ENCODE data around the gene FAF1.

The FAF1 gene

GRCh38 chr1:50633465-50633864 lies 326.6 kb downstream of the FAF1 start:
- no peak for DNase-seq (ENCODE audit: low read depth)

DNA sequence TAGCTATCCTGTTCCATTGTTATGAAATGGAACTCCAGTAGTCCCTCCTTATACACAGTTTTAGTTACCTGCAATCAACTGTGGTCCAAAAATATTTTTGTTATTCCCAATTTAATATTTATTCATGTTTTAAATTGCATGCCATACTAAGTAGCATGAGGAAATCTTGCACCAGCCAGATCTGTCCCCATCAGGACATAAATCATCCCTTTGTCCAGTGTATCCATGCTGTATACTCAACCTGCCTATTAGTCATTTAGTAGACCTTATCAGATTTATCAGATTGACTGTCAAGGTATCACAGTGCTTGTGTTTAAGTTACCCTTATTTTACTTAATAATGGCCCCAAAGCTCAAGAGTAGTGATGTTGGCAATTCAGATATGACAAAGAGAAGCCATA lies 328.9 kb downstream of the FAF1 start:
- no peak for DNase-seq (ENCODE audit: low read depth)

GRCh38 chr1:50622259-50622658 lies 337.8 kb downstream of the FAF1 start:
- no peak for DNase-seq (ENCODE audit: low read depth)

GRCh38 chr1:50620680-50621329 lies 339.3 kb downstream of the FAF1 start:
- no peak for DNase-seq (ENCODE audit: low read depth)

DNA sequence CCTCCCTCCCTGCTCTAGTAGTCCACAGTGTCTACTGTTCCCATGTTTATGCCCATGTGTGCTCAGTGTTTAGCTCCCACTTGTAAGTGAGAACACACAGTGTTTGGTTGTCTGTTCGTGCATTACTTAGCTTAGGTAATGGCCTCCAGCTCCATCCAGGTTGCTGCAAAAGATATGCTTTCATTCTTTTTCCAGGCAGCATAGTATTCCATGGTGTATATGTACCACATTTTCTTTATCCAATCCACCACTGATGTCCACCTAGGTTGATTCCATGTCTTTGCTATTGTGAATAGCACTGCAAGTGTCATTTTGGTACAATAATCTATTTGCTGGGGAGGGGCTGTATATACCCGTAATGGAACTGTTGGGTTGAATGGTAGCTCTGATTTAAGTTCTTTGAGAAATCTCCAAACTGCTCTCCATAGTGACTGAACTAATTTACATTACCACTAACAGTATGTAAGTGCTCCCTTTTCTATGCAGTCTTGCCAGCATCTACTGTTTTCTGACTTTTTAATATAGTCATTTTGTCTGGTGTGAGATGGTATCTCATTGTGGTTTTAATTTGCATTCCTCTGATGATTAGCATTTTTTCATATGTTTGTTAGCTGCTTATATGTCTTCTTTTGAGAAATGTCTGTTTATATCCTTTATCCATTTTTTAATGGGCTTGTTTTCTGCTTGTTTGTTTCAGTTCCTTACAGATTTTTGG lies 344.9 kb downstream of the FAF1 start:
- no peak for DNase-seq (ENCODE audit: low read depth)

- DNase-seq (ENCODE audit: low read depth): no peak
These were observed 348.4 kb downstream of the FAF1 start for GRCh38 chr1:50611675-50612074.

- DNase-seq (ENCODE audit: low read depth): no peak
These were observed 349.5 kb downstream of the FAF1 start for GRCh38 chr1:50610563-50610962.

GRCh38 chr1:50609508-50609907 lies 350.6 kb downstream of the FAF1 start:
- no peak for DNase-seq (ENCODE audit: low read depth)

DNA sequence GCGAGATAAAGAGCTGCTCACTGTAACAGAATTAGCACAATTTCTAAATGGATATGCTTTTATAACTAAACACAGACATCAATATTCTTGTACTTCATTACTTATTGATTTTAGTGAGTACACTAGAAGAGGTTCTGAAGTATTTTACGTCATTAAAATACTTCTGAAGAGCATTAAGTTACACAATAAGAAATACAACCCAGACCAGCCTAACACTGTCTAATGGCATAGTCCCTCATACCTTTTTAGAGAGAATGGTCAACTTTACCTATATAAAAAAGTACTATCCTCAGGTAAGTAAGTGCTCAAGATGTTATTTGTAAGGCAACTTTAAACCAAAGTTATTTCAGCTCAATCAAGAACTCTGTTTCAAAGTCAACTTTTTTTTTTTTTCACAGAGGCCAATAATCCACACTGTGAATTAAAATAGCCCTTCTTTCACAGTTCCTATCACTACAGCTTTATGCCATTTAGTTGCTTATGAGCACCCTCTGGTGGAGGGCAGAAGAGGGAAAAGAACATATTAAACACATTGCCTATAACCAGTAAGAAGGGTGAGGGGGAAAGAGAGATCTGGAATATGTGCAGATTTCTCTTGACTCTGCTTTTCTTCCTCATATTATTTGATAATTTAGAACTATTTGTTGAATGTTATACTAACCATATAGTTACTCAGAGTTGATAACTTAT lies 354.7 kb downstream of the FAF1 start:
- no peak for DNase-seq (ENCODE audit: low read depth)

DNA sequence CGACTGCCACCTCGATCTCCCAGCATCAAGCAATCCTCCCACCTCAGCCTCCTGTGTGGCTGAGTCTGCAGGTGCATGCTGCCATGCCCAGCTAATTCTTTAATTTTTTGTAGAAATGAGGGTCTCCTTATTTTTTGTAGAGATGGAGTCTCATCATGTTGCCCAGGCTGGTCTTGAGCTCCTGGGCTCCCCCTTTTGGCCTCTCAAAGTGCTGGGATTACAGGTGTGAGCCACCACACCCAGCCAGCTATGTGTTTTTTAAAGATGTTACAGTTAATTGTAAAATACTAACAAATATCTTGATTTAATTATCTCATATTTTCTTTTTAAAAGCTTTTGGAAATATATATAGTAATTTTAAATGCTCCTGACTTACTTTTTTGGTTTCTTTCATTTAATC lies 355.5 kb downstream of the FAF1 start:
- no peak for DNase-seq (ENCODE audit: low read depth)

DNA sequence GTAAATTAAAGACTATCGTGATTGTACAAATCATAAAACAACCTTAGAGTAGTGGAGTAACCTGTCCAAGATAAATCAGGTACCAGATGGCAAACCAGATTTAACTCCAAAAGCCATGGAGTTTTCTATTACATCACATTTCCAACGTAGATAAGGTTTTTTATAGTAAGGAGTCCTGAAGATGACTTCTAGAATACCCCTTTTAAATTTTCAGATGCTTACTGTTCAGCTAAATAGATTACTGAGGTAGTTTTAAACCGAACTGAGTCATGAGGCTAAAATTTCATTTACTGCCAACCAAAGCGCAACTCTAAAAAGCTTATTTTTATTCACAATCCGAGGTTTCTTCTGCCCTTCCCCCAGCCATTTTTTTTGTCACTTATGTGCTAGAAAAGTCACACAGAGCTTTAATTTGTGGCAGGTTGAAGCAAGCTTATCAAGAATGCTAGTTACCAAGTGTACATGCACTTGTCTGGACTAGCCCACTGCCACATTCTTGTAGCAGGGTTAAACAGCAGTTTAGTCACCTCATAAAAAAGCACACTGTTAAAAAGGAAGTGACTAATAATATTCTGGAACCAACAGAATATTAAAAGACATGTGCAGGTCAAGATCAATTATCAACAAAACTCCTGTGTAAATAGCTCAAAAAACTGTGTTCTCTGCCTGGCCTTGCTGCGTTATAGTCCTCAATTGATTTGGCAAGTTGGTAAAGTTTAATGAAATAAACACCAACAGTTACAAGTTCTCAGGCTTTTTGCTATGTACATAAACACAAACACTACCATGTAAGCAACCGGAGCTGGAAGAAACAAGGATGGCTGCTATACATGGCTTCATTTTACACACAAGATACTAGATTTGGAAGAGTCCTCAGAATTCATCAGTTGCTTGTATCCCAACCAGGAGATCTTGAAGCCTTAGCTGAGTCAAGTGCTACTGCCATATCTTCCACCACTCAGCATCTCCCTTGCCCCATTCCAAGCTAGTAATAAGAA lies 356.5 kb downstream of the FAF1 start:
- no peak for DNase-seq (ENCODE audit: low read depth)

DNA sequence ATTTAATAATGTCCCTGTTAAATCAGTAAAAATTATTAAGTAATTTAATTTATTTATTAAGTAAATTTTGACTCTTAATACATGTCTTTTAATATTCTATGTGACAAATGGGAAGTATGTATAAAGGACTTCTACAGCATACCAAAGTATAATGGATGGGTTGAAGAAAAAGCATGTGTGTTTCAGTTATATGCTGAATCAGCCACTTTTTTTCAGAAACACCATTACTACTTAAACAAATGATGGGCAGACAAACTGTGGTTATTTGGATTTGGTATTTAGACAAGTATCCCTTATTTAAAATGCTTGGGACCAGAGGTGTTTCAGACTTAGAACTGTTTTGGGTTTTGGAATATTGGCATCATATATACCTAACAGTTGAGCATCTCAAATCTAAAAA lies 360.5 kb downstream of the FAF1 start:
- DNase-seq (ENCODE audit: low read depth): no peak

DNA sequence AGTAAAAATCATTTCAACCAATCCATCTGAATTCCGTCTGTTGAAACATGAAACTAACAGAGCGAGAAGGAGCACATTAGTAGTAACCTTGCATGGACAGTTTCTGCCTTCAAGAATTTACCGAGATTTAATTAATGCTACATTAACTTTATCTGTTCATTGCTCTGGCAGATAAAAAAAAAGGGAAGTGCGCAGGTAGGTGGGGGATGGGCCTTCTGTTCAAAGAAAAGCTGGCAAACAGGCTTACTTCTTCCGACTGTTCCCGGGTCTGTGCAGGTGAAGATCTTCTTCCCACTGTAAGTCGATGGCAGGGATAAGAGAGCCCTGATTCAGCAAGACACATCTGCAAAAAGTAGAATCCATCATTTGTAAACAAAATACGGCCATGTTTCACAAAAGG lies 364.2 kb downstream of the FAF1 start:
- DNase-seq (ENCODE audit: low read depth): no peak

GRCh38 chr1:50593515-50593914 lies 366.6 kb downstream of the FAF1 start:
- DNase-seq (ENCODE audit: low read depth): no peak

DNA sequence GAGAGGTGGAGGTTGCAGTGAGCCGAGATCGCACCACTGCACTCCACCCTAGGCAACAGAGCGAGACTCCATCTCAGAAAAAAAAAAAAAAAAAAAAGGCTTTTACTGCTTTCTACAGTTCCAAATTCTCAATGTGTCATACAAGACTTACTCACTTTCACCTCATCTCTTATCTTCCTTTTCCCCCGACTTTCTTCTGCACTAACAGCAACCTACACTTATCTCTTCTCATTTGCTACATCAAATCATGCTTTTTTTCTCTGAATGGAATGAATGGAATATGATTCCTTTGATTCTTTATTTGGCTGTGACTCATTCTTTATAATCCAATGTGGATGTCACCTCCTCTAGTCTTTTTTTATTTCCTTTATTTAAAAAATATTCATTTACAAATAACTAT lies 368.5 kb downstream of the FAF1 start:
- no peak for DNase-seq (ENCODE audit: low read depth)

- DNase-seq (ENCODE audit: low read depth): no peak
These were observed 377.7 kb downstream of the FAF1 start for GRCh38 chr1:50582346-50582745.

GRCh38 chr1:50570066-50570468 lies 390.0 kb downstream of the FAF1 start:
- no peak for DNase-seq (ENCODE audit: low read depth)

- DNase-seq (ENCODE audit: low read depth): no peak
These were observed 391.3 kb downstream of the FAF1 start for GRCh38 chr1:50568782-50569181.

DNA sequence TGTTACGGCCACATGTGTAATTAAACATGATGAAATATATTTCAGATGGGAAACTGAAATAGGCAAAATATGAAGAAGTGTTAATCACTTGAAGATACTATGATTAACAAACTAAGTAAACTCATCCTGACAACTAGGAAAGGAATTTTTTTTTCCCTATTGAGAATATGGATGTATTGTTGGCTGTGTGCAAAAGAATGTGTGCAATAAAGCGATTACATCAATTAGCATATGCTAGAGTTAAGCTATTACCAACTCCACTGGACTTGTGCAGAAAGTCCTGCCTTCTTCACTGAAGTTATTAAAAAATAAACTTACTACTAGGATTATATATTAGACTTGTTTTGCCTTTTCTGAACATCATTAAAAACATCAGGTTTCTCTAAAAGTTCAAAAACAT lies 393.7 kb downstream of the FAF1 start:
- no peak for DNase-seq (ENCODE audit: low read depth)

- no peak for DNase-seq (ENCODE audit: low read depth)
These were observed 395.6 kb downstream of the FAF1 start for GRCh38 chr1:50564417-50564816.

DNA sequence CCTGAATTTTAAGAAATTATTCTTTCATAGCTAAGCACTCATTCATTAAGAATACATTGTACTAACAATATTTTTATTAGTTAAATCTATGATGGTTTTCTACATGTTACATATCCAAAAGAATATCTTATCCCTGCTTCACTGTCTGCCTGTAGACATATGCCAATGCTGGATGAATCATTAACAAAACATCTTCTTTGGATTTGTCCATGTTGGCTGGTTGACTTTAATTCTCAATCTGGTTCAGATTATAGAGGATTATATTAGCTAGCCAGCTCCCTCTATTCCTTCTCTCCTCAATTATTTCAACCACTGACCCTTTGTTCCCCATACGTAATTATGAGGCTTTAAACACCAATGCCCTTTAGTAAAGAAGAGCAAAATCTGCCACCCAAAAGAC lies 398.0 kb downstream of the FAF1 start:
- DNase-seq (ENCODE audit: low read depth): no peak

DNA sequence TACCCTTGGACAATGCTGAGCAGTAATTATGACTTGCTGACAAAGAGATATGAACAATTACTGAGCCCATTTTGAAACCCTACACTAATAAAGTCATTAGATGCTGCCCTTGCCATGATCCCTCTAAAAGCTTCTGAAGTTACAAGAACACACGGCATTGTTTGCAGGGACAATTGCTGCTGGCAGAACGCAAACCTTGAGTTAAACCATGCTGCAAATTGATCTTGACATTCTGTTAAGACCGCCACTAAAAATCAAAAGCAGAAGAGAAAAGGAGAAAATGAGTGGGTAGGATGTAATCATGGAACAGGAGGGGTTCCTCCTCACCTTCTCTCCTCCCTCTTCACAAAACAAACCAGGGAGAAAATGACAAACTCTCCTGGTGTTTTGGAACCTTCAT lies 400.6 kb downstream of the FAF1 start:
- no peak for DNase-seq (ENCODE audit: low read depth)
